Measurements from ENCODE around the gene CA14. TPM values are rescaled to one million over a fixed set of nuclear protein-coding genes. Genes with fewer than 3 reads are reported as not detected.
"Not testable (repeated sequence)": the region's sequence is repeated elsewhere in the genome, so short reads cannot be mapped to it uniquely, and the experiment has no call there.

CA14 gene
- 0.08 and 0.16 TPM in 2 replicates for polyA plus RNA-seq (2012; rRNA removed)
- 0.10 and 0.13 TPM in 2 replicates for polyA plus RNA-seq (2012; cell fraction: cytosol; rRNA removed)
- 0.07 and 0.15 TPM in 2 replicates for polyA plus RNA-seq (2012; cell fraction: nucleus; rRNA removed)

- WGBS (ENCODE audit: low lambda C conversion rate), result 88% methylated on average over 13 of the region's 13 CpGs
- H3K27ac ChIP-seq (ENCODE audit: low read depth in 2 of 2, low read length in 1 of 2), result no peak within 1 kb of the TSS
- no peaks in the 10 kb centered on the region for H3K9me3 ChIP-seq
- H3K9ac ChIP-seq, result no peak within 1 kb of the TSS
- DNase-seq, result no peak
- H3K4me2 ChIP-seq, result 0 out of 2 replicates have a peak within 1 kb of the TSS, but pooled peaks have one; percentile 51
- H3K36me3 ChIP-seq (replicated peaks in 1 of 2; ENCODE audit: control insufficient read depth in 1 of 2, insufficient read depth in 2 of 2, low read length in 1 of 2), result no peaks in the 10 kb centered on the region
- ChIA-PET POLR2A (interaction anchor here (2.1 kb wide), 1 partner anchor 11 kb away, joined by 9 read pairs; the partner anchor contains the start of gene APH1A), CTCF (interaction anchor here (0.9 to 8.7 kb wide), 3 partner anchors 11 to 665 kb away, joined by 3 to 110 read pairs (median 3); partner anchors contain the start of gene CIART)
- no peaks in the 10 kb centered on the region for H3K9me2 ChIP-seq
- TF ChIP-seq TCF12 (IDR thresholded peaks at IDR 0.05) (no peak), ELF1 (IDR thresholded peaks at IDR 0.05) (no peak), RCOR1 (IDR thresholded peaks at IDR 0.05; ENCODE audit: low read length) (no peak), FOSL2 (IDR thresholded peaks at IDR 0.05; ENCODE audit: borderline replicate concordance, low read depth) (no peak), TEAD4 (IDR thresholded peaks at IDR 0.05; ENCODE audit: borderline replicate concordance, insufficient read depth) (no peak)
- H4K20me1 ChIP-seq (ENCODE audit: insufficient read depth), result no peaks in the 10 kb centered on the region
- H3K4me1 ChIP-seq (ENCODE audit: control insufficient read depth in 1 of 2, insufficient read depth in 2 of 2, low read depth in 1 of 2, low read length in 1 of 2), result peaks cover 17 to 21% of the 10 kb centered on the region in 2 experiments; a peak in 3 of 4 replicates
- H3K79me2 ChIP-seq (ENCODE audit: insufficient read depth), result no peaks in the 10 kb centered on the region
- no peak within 1 kb of the TSS for H3K4me3 ChIP-seq (ENCODE audit: low read depth in 2 of 2, low read length in 1 of 2)
- peak within 1 kb of the TSS; percentile 81; the same call in 1 of the 2 replicates for H2AFZ ChIP-seq (ENCODE audit: low read depth)
- no peaks in the 10 kb centered on the region for H3K27me3 ChIP-seq (ENCODE audit: insufficient read depth)
- peaks cover 12% of the 10 kb centered on the region for H3F3A ChIP-seq (replicated peaks; ENCODE audit: insufficient read depth)
Observed at GRCh38 chr1:150257624-150258585, at the start of gene CA14. CA14 (plus strand) TSS chr1:150257774; CDS start chr1:150258129, 355 bp downstream.

- H2AFZ ChIP-seq (ENCODE audit: low read depth); H3K4me2 ChIP-seq; H3K4me3 ChIP-seq (ENCODE audit: low read depth in 2 of 2, low read length in 1 of 2); H4K20me1 ChIP-seq (ENCODE audit: insufficient read depth); H3K79me2 ChIP-seq (ENCODE audit: insufficient read depth); H3K9me3 ChIP-seq; POLR2A ChIA-PET; H3K4me1 ChIP-seq (ENCODE audit: control insufficient read depth in 1 of 2, insufficient read depth in 2 of 2, low read depth in 1 of 2, low read length in 1 of 2); DNase-seq; H3K9me2 ChIP-seq; H3K9ac ChIP-seq; H3K27me3 ChIP-seq (ENCODE audit: insufficient read depth); H3K36me3 ChIP-seq (replicated peaks in 1 of 2; ENCODE audit: control insufficient read depth in 1 of 2, insufficient read depth in 2 of 2, low read length in 1 of 2); H3F3A ChIP-seq (replicated peaks; ENCODE audit: insufficient read depth); H3K27ac ChIP-seq (ENCODE audit: low read depth in 2 of 2, low read length in 1 of 2): not testable (repeated sequence)
- WGBS (ENCODE audit: low lambda C conversion rate), result 87% methylated on average over 6 of the region's 6 CpGs
- CTCF ChIA-PET, result interaction anchor here (0.7 to 2.6 kb wide), 2 partner anchors 21 to 190 kb away, joined by 3 to 12 read pairs; no protein-coding TSS in a partner anchor
Observed at GRCh38 chr1:150208460-150208859, 49.1 kb upstream of the CA14 start.

GRCh38 chr1:150210091-150210490 is 47.5 kb upstream of the CA14 start:
- H3K4me2 ChIP-seq, result no peak overlapping the region
- ChIA-PET CTCF (interaction anchor here (1.2 to 1.9 kb wide), 3 partner anchors 23 to 351 kb away, joined by 3 to 7 read pairs (median 4); no protein-coding TSS in a partner anchor), POLR2A (no interaction called here)
- no peaks in the 10 kb centered on the region for H3K36me3 ChIP-seq (replicated peaks in 1 of 2; ENCODE audit: control insufficient read depth in 1 of 2, insufficient read depth in 2 of 2, low read length in 1 of 2)
- peaks cover 8% of the 10 kb centered on the region for H3F3A ChIP-seq (replicated peaks; ENCODE audit: insufficient read depth)
- H3K27ac ChIP-seq (ENCODE audit: low read depth in 2 of 2, low read length in 1 of 2), result no peak overlapping the region
- DNase-seq, result no peak
- TF ChIP-seq GABPA (IDR thresholded peaks at IDR 0.05; ENCODE audit: low read depth) (no peak), MAX (IDR thresholded peaks at IDR 0.05; ENCODE audit: low read depth) (no peak), GATA2 (CRISPR knock-in tag; IDR thresholded peaks at IDR 0.05) (no peak), EP300 (IDR thresholded peaks at IDR 0.05; ENCODE audit: borderline replicate concordance in 1 of 2, low read depth in 1 of 2, low read length in 1 of 2) (no peak)
- no peaks in the 10 kb centered on the region for H3K9me2 ChIP-seq
- no peaks in the 10 kb centered on the region for H3K9me3 ChIP-seq
- no peaks in the 10 kb centered on the region for H3K27me3 ChIP-seq (ENCODE audit: insufficient read depth)
- WGBS (ENCODE audit: low lambda C conversion rate), result 83% methylated on average over 4 of the region's 4 CpGs
- no peaks in the 10 kb centered on the region for H4K20me1 ChIP-seq (ENCODE audit: insufficient read depth)
- H3K4me1 ChIP-seq (ENCODE audit: control insufficient read depth in 1 of 2, insufficient read depth in 2 of 2, low read depth in 1 of 2, low read length in 1 of 2), result peaks cover 0 to 5% of the 10 kb centered on the region in 2 experiments; a peak in 3 of 4 replicates
- H3K4me3 ChIP-seq (ENCODE audit: low read depth in 2 of 2, low read length in 1 of 2), result no peak overlapping the region
- H3K79me2 ChIP-seq (ENCODE audit: insufficient read depth), result no peaks in the 10 kb centered on the region
- no peak overlapping the region for H3K9ac ChIP-seq
- no peak overlapping the region for H2AFZ ChIP-seq (ENCODE audit: low read depth)
